Measurements from ENCODE around the gene GAGE13.
"Not testable (repeated sequence)": the region's sequence is repeated elsewhere in the genome, so short reads cannot be mapped to it uniquely, and the experiment has no call there.

GAGE13 gene

GRCh38 chrX:49341449-49341848, 10.1 kb downstream of the GAGE13 start:
- DNase-seq: not testable (repeated sequence)

DNA sequence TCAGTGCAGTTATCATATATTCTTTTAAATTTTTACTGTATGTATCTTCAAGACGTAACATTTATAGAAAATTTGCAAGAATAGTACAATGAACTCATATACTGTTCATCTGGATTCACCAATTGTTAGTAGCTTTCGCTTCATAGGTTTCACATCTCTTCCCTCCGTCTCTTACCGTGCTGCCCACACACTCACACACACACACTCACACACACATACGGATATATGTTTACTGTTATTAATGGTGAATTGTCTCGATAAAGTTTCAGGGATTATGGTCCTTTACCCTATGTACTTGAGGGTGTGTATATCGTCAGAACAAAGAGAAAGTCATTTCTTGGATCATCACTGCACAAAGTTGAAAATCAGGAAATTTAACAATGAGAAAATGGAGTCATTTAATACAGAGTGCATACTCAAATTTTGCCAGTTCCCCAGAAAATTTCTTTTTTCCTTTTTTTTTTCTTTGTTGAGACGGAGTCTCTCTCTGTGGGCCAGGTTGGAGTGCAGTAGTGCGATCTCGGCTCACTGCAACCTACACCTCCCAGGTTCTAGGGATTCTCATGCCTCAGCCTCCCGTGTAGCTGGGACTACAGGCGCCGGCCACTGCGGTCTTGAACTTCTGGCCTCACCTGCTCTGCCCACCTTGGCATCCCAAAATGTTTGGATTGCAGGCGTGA, 13.3 kb downstream of the GAGE13 start:
- not testable (repeated sequence) for DNase-seq

- DNase-seq: not testable (repeated sequence)
Measured at GRCh38 chrX:49345402-49345801, 14.0 kb downstream of the GAGE13 start.

DNA sequence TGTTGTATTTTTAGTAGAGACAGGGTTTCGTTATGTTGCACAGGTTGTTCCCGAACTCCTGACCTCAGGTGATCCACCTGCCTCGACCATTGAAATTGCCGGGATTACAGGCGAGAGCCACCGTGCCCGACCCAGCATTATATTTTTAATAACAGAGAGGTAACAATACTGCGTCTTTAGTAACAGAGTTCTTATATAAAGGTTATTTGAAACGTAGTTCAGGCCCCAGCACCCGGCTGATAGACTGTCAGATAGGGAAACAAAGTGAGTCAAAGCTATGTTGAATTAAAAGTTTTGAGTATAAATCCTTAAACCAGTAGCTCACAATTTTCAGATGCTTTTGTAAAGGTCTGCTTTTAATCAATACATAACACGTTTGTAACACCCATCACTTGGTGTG, 14.8 kb downstream of the GAGE13 start:
- DNase-seq: not testable (repeated sequence)
